GM15510 (cell line): Measurements from ENCODE around the gene SLC25A52.

ENCODE experiments used
- POLR2A ChIP-seq: IDR thresholded peaks from 3 replicates; pipeline ENCODE4 v1.6.1; 2011; ENCODE audit warnings: borderline replicate concordance; ENCODE audit not compliant: insufficient read length; ENCODE audit errors: extremely low read depth

Gene SLC25A52

DNA sequence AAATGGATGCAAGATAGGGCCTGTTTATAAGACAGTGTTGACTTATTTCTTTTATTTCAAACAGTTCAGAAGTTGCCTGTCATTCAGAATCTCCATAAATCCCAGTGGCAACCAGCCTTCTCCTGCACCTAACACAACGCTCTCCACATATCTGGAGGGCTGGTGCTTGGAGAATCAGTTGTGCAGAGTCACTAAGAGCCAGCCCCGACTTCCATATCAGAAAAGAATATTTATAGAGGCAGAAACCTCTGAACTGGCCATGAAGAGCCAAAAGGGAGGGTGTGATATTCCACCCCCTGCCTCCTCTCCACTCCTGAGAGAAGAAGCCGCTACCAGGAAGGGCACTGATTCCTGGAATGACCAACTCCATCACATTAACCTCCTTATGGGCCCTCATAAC, 42.3 kb downstream of the SLC25A52 start:
- TF ChIP-seq POLR2A = no peak

DNA sequence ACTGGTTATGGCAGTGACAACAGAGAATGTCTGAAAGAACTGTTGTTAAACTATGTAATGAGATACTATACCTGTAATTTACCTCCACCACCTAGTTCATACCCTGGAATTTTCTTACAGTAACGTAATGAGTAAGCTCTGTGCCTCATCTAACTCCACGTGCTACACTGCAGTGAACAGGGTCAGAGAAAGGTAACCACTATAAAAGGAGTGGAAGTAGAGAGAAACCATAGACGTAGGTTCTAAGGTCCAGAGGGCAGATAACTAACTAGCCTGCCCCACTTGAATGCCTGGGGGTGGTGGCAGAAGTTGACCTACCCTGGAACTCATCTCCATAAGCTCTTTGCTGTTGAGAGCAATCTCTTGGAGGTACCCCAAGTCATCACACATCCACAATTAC, 44.3 kb downstream of the SLC25A52 start:
- TF ChIP-seq POLR2A = no peak

DNA sequence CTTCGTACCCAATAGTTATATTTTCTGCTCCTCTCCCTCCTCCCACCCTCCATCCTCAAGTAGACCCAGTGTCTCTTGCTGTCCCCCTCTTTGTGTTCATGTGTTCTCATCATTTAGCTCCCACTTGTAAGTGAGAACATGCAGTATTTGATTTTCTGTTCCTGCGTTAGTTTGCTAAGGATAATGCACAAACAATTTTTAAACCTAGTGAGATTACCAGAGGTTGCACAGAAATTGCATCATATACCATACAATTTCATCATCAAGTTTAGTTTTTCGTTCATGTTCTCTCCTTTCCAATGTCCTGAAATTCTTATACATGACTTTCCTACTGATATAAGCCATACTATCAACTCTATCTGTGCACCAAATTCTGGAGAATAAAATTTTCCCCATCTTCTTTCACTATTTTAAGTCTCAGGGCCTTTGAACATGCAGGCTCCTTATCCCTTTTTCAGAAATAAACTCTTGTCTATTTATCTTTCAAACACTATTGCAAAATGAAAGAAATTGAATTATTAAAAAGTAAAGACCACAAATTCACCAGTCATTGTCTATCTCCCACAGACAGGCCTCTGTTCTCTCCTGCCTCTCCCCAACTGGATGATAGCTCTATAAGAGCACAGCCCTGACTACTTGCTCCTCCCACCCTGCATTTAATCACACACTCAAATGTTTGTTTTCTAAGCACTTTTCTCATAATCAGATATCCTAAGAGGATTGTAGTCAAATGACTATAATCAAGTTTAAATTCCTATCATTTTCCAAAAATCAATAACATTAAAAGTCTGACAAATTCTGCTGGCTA, 49.1 kb downstream of the SLC25A52 start:
- no peak for TF ChIP-seq POLR2A

DNA sequence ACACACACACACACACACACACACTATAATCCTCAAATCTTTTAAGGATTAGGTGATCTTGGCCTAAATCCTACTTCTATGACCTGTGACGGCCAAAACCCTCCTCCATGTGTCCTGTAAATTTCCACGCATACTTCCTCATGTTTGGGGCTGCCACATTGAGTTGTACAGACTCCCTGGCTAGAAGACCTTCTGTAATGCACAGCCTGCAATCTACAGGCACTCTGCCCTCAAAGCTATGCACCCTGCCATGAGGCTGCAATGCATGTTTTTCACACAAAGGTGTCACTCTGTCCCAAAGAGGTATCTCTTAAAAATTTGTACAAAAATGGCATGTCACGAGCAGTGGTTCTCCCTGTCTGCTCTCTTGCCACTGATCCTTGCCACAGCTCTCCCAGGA, 49.9 kb downstream of the SLC25A52 start:
- TF ChIP-seq POLR2A = no peak
